ENCODE data around the gene SPATC1L. TPM values are rescaled to one million over a fixed set of nuclear protein-coding genes. Genes with fewer than 3 reads are reported as not detected.

Gene SPATC1L
- polyA plus RNA-seq, 1 experiment, result 8.4 TPM

DNA sequence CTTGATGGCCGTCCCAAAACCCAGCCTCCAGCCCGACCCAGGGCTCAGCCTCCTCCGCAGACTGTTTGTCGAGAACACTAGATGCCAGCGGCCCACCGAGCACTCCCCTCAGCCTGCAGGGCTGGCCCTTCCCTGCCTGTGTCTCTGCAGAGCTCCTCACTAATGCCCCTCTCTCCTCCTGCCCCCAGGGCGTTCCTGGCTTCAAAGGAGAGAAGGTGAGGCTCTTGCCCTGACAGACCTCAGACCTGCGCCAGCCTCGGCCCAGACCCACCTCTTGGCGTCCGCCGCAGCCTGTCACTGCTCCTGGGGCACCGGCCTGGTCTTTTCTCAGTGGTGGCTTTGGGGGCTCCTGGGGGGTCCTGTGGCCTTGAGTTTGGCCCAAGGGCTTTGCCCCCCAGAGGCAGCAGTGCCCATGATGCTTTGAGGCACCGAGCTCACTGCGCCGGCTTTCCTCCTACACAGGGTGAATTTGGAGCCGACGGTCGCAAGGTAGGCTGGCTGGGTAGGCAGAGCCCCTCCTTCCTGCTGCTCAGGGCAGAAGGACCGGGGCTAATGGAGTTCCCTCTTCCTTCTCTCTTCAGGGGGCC lies 68.0 kb downstream of the SPATC1L start:
- TF ChIP-seq, protein P1, sequence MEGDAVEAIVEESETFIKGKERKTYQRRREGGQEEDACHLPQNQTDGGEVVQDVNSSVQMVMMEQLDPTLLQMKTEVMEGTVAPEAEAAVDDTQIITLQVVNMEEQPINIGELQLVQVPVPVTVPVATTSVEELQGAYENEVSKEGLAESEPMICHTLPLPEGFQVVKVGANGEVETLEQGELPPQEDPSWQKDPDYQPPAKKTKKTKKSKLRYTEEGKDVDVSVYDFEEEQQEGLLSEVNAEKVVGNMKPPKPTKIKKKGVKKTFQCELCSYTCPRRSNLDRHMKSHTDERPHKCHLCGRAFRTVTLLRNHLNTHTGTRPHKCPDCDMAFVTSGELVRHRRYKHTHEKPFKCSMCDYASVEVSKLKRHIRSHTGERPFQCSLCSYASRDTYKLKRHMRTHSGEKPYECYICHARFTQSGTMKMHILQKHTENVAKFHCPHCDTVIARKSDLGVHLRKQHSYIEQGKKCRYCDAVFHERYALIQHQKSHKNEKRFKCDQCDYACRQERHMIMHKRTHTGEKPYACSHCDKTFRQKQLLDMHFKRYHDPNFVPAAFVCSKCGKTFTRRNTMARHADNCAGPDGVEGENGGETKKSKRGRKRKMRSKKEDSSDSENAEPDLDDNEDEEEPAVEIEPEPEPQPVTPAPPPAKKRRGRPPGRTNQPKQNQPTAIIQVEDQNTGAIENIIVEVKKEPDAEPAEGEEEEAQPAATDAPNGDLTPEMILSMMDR (IDR thresholded peaks at IDR 0.05; ENCODE audit: insufficient read depth, low read depth, low read length), result no peak
- no peak for DNase-seq (ENCODE audit: low read depth)
- Histone ChIP-seq H3K36me3 (ENCODE audit: control insufficient read depth, insufficient read depth, low read length) (peaks cover 86% of the 10 kb centered on the region), H3K27me3 (ENCODE audit: control insufficient read depth, insufficient read depth, low read length) (no peaks in the 10 kb centered on the region), H3K4me3 (ENCODE audit: low read depth, low read length) (no peak overlapping the region)
- CTCF ChIA-PET, result interaction anchor here (0.7 to 2.6 kb wide), 4 partner anchors 9 to 146 kb away, joined by 3 to 12 read pairs (median 3); no protein-coding TSS in a partner anchor
- POLR2A ChIA-PET, result no interaction called here

DNA sequence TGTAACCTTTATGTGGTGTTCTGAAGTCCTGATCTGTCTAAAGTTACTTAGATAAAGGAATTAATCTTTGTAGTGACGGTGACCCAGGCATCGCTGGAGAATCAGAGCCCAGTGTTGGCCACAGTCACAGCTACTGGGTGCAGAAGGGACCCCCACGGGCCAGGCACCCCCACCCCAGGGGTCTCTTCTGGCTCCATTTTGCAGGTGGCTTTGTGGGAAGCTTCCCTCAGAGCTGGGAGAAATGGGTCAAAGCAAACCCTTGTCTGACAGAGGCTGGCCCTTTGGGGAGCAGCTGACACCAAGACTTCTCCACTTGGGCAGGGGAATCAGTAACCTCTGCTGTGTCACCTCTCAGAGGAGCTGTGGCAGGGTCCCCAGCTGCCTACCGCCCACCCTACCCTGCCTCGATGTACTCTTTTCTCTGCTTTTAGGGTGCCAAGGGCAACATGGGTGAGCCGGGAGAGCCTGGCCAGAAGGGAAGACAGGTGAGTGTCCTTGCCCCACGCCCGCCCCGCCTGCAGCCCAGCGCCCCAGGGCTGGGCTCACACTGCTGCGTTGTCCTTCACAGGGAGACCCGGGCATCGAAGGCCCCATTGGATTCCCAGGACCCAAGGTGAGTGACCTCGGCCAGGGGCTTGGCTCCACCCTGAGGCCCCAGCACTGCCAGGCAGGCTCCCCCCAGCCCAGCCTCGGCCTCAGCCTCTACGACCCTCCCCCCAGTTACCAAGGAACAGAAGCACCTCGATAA lies 68.6 kb downstream of the SPATC1L start:
- no peaks in the 10 kb centered on the region for H3K27me3 ChIP-seq (ENCODE audit: control insufficient read depth, insufficient read depth, low read length)
- TF ChIP-seq, protein P1 (IDR thresholded peaks at IDR 0.05; ENCODE audit: insufficient read depth, low read depth, low read length), result no peak
- DNase-seq (ENCODE audit: low read depth), result no peak
- H3K4me3 ChIP-seq (ENCODE audit: low read depth, low read length), result no peak overlapping the region
- CTCF ChIA-PET, result interaction anchor here (1.1 to 2.6 kb wide), 4 partner anchors 28 to 145 kb away, joined by 3 to 12 read pairs (median 4); no protein-coding TSS in a partner anchor
- POLR2A ChIA-PET, result no interaction called here
- peaks cover 87% of the 10 kb centered on the region for H3K36me3 ChIP-seq (ENCODE audit: control insufficient read depth, insufficient read depth, low read length)

DNA sequence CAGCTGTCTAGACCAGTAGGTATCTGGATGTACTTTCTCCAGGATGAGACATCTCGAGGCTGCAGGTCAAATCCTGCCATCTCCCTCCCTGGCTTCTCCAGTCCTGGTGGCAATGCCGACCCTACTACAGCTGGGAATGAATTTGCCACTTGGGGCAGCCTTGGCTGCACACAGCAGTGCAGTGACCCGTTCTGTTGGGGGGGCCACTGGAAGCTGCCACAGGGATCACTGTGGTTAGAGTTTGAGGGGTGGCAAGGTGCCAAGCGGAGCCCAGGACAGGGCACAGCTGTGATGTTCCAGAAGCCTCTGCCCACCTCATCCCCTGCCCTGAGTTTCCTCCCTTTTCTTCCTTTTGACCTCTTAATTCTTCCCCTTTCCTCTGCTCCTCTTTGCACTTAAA lies 69.3 kb downstream of the SPATC1L start:
- H3K4me3 ChIP-seq (ENCODE audit: low read depth, low read length), result no peak overlapping the region
- TF ChIP-seq, protein P1 (IDR thresholded peaks at IDR 0.05; ENCODE audit: insufficient read depth, low read depth, low read length), result no peak
- H3K27me3 ChIP-seq (ENCODE audit: control insufficient read depth, insufficient read depth, low read length), result no peaks in the 10 kb centered on the region
- CTCF ChIA-PET, result interaction anchor here (0.9 to 1.7 kb wide), 3 partner anchors 15 to 145 kb away, joined by 3 to 5 read pairs (median 3); no protein-coding TSS in a partner anchor
- no peak for DNase-seq (ENCODE audit: low read depth)
- POLR2A ChIA-PET, result no interaction called here
- H3K36me3 ChIP-seq (ENCODE audit: control insufficient read depth, insufficient read depth, low read length), result peaks cover 82% of the 10 kb centered on the region

DNA sequence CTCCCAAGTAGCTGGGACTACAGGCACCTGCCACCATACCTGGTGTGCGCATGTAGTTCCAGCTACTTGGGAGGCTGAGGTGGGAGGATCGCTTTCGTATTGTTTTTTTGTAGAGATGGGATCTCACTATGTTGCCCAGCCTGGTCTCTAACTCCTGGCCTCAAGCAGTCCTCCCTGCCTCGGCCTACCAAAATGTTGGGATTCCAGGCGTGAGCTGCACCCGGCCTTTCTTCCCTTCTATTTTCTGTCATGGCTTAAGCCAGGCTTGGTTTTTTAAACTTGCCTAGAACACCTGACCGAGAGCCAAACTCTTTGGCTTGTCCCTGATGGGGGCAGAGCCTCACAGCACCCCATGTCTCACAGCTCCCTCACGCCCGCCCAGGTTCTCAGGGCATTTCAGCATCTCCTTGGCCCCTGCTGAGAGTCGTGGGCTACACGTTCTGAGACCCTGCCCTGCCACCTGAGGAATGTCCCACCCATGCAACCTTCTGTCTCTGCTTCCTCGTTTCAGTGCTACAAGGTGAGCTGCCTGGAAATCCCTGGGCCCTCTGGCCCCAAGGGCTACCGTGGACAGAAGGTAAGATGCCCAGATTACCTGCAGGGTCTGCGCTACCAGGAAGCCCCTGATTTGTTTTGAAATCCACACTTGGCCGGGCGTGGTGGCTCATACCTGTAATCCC lies 70.6 kb downstream of the SPATC1L start:
- CTCF ChIA-PET, result interaction anchor here (1.0 to 1.7 kb wide), 2 partner anchors 143 kb away, joined by 4 to 5 read pairs; no protein-coding TSS in a partner anchor
- H3K27me3 ChIP-seq (ENCODE audit: control insufficient read depth, insufficient read depth, low read length), result no peaks in the 10 kb centered on the region
- POLR2A ChIA-PET, result no interaction called here
- peaks cover 72% of the 10 kb centered on the region for H3K36me3 ChIP-seq (ENCODE audit: control insufficient read depth, insufficient read depth, low read length)
- TF ChIP-seq, protein P1 (IDR thresholded peaks at IDR 0.05; ENCODE audit: insufficient read depth, low read depth, low read length), result no peak
- no peak for DNase-seq (ENCODE audit: low read depth)
- H3K4me3 ChIP-seq (ENCODE audit: low read depth, low read length), result no peak overlapping the region

DNA sequence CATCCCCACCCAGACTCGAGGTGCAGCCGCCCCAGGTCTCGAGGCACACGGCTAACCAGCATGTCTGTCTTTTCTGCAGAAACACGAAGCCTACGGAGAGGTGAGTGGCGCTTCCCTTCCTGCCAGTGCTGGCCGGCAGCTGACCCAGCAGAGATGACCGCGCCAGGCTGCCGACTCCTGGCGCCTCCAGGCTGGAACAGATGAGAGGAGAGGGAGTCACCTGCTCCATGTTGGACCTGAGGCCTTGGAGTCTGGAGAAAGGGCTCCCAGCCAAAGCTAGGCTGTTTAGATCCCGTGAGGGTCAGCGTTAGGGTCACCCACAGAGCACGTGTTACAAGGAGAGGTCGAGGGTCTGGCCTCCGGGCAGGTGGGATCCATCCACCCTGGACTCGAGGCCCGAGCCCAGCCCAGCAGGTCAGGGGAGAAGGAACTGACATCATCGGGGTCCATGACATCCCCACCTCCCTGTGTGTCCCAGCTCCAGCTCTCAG lies 71.5 kb downstream of the SPATC1L start:
- ChIA-PET CTCF (interaction anchor here (1.0 to 1.3 kb wide), 2 partner anchors 140 to 142 kb away, joined by 4 to 5 read pairs; no protein-coding TSS in a partner anchor), POLR2A (no interaction called here)
- TF ChIP-seq, protein P1 (IDR thresholded peaks at IDR 0.05; ENCODE audit: insufficient read depth, low read depth, low read length), result no peak
- H3K4me3 ChIP-seq (ENCODE audit: low read depth, low read length), result no peak overlapping the region
- H3K27me3 ChIP-seq (ENCODE audit: control insufficient read depth, insufficient read depth, low read length), result no peaks in the 10 kb centered on the region
- no peak for DNase-seq (ENCODE audit: low read depth)
- H3K36me3 ChIP-seq (ENCODE audit: control insufficient read depth, insufficient read depth, low read length), result peaks cover 63% of the 10 kb centered on the region

Data from BJ (cell line).